Middle frontal gyrus (tissue), 1 donor: ENCODE measurements around the gene PISD.
A peak's percentile ranks its signal among the peaks of the same experiment; 100 is the strongest.

Experiments used
- DNase-seq: peaks from one replicate; pipeline ENCODE4 v3.0.0-alpha.2; 2015; ENCODE audit warnings: low spot score; ENCODE audit errors: extremely low spot score

PISD gene

GRCh38 chr22:31626427-31627150, 35.4 kb downstream of the PISD start:
- DNase-seq: no peak

- peak; percentile 22 for DNase-seq
These were observed 36.2 kb downstream of the PISD start for GRCh38 chr22:31625661-31626426.

GRCh38 chr22:31625257-31625640, 36.8 kb downstream of the PISD start:
- no peak for DNase-seq

- DNase-seq: no peak
These were observed 38.3 kb downstream of the PISD start for GRCh38 chr22:31623592-31624304.

GRCh38 chr22:31622980-31623379, 39.0 kb downstream of the PISD start:
- no peak for DNase-seq

- DNase-seq: no peak
These were observed 40.4 kb downstream of the PISD start for GRCh38 chr22:31621507-31622124.

- no peak for DNase-seq
These were observed 41.1 kb downstream of the PISD start for GRCh38 chr22:31620756-31621480.

GRCh38 chr22:31619611-31620300, 42.3 kb downstream of the PISD start:
- no peak for DNase-seq

- no peak for DNase-seq
These were observed 43.4 kb downstream of the PISD start for GRCh38 chr22:31618471-31619176.

GRCh38 chr22:31618057-31618456, 44.0 kb downstream of the PISD start:
- DNase-seq: no peak

GRCh38 chr22:31616315-31616980, 45.6 kb downstream of the PISD start:
- no peak for DNase-seq

GRCh38 chr22:31615940-31616314, 46.1 kb downstream of the PISD start:
- no peak for DNase-seq

- no peak for DNase-seq
These were observed 46.5 kb downstream of the PISD start for GRCh38 chr22:31615491-31615860.

- no peak for DNase-seq
These were observed 47.1 kb downstream of the PISD start for GRCh38 chr22:31614781-31615490.

- no peak for DNase-seq
These were observed 48.1 kb downstream of the PISD start for GRCh38 chr22:31613904-31614296.

GRCh38 chr22:31613286-31613903, 48.6 kb downstream of the PISD start:
- no peak for DNase-seq

GRCh38 chr22:31612891-31613285, 49.1 kb downstream of the PISD start:
- no peak for DNase-seq

- DNase-seq: no peak
These were observed 50.8 kb downstream of the PISD start for GRCh38 chr22:31611061-31611760.
